ENCODE measurements around the gene TOE1.
A peak's percentile ranks its signal among the peaks of the same experiment; 100 is the strongest.
"Not testable (repeated sequence)": the region's sequence is repeated elsewhere in the genome, so short reads cannot be mapped to it uniquely, and the experiment has no call there.

Gene TOE1

GRCh38 chr1:45355683-45356082, 15.7 kb downstream of the TOE1 start:
- H3K27ac Mint-ChIP-seq, result no peak overlapping the region
- no peaks in the 10 kb centered on the region for H3K27me3 Mint-ChIP-seq
- H3K4me1 Mint-ChIP-seq, result peaks cover 12% of the 10 kb centered on the region
- H3K36me3 Mint-ChIP-seq, result peaks cover 5% of the 10 kb centered on the region
- H3K9me3 Mint-ChIP-seq, result no peaks in the 10 kb centered on the region
- H3K4me3 Mint-ChIP-seq, result no peak overlapping the region
- ATAC-seq (ENCODE audit: low read depth) (no peak), DNase-seq (ENCODE audit: low spot score in 2 of 2) (no peak)

DNA sequence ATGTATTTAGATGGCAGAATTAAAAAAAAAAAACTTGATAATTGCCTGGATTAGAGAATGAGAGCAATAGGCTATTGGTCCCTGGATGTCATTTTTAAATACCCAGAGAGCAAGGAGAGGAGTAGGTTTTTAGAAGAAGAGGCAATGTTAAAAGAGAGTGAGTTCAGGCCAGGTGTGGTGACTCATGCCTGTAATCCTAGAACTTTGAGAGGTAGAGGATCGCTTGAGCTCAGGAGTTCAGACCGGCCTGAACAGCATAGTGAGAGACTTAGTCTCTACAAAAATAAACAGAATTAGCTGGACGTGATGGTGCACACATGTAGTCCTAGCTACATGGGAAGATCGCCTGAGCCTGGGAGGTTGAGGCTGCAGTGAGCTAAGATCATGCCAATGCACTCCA, 16.2 kb downstream of the TOE1 start:
- no peak overlapping the region for H3K27ac Mint-ChIP-seq
- ATAC-seq (ENCODE audit: low read depth) (no peak), DNase-seq (ENCODE audit: low spot score in 2 of 2) (no peak)
- no peaks in the 10 kb centered on the region for H3K27me3 Mint-ChIP-seq
- H3K4me3 Mint-ChIP-seq, result no peak overlapping the region
- H3K4me1 Mint-ChIP-seq, result peaks cover 12% of the 10 kb centered on the region
- H3K9me3 Mint-ChIP-seq, result no peaks in the 10 kb centered on the region
- peaks cover 5% of the 10 kb centered on the region for H3K36me3 Mint-ChIP-seq

GRCh38 chr1:45359882-45360513, 20.0 kb downstream of the TOE1 start:
- ATAC-seq (ENCODE audit: low read depth), result peak; percentile 80
- Mint-ChIP-seq H3K4me1 (peaks cover 20% of the 10 kb centered on the region), H3K4me3 (no peak overlapping the region), H3K9me3 (no peaks in the 10 kb centered on the region), H3K27ac (peak overlapping the region; percentile 70), H3K36me3 (peaks cover 5% of the 10 kb centered on the region), H3K27me3 (no peaks in the 10 kb centered on the region)
- DNase-seq (ENCODE audit: low spot score in 2 of 2), result peak; percentile 50

DNA sequence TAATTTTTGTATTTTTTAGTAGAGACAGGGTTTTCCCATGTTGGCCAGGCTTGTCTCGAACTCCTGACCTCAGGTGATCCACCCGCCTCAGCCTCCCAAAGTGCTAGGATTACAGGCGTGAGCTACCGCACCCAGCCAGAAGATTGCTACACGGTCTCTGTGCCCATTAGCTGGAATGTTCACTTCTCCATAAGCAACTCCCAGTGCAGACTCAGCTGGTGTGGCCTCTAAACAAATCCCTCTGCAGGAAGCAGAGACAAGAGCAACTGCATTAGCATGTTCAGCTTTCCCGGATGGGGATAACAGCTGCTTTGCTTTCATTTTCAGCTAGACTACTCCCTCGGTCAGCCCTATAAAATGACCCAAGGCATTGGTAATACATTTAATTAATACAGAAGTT, 21.0 kb downstream of the TOE1 start:
- not testable (repeated sequence) for H3K27me3 Mint-ChIP-seq; H3K9me3 Mint-ChIP-seq; H3K36me3 Mint-ChIP-seq; ATAC-seq (ENCODE audit: low read depth); H3K27ac Mint-ChIP-seq; DNase-seq (ENCODE audit: low spot score in 2 of 2); H3K4me3 Mint-ChIP-seq
- H3K4me1 Mint-ChIP-seq, result peaks cover 18% of the 10 kb centered on the region

DNA sequence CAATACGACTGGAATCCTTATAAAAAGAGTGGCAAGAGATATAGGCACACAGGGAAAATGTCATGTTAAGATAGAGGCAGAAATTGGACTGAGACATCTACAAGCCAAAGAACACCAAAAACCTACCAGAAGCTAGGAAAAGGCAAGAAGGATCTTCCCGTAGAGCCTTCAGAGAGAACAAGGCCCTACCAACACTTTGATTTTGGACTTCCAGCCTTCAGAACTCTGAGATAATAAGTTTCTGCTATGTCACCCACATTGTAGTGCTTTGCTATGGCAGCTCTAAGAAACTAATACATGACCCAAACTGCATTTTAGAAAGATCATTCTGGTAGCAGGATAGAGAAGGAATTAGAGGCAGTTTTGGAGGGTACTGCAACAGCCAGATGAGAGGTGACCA, 24.3 kb downstream of the TOE1 start:
- ATAC-seq (ENCODE audit: low read depth), result no peak
- H3K36me3 Mint-ChIP-seq, result peaks cover under 1% of the 10 kb centered on the region
- H3K4me3 Mint-ChIP-seq, result no peak overlapping the region
- peaks cover 16% of the 10 kb centered on the region for H3K4me1 Mint-ChIP-seq
- H3K27ac Mint-ChIP-seq, result peak overlapping the region; percentile 72
- H3K27me3 Mint-ChIP-seq, result no peaks in the 10 kb centered on the region
- no peak for DNase-seq (ENCODE audit: low spot score in 2 of 2)
- no peaks in the 10 kb centered on the region for H3K9me3 Mint-ChIP-seq

GRCh38 chr1:45365051-45365450, 25.1 kb downstream of the TOE1 start:
- ATAC-seq (ENCODE audit: low read depth), result peak; percentile 57
- peaks cover 3% of the 10 kb centered on the region for H3K36me3 Mint-ChIP-seq
- H3K4me3 Mint-ChIP-seq, result no peak overlapping the region
- H3K27ac Mint-ChIP-seq, result peak overlapping the region; percentile 72
- H3K27me3 Mint-ChIP-seq, result no peaks in the 10 kb centered on the region
- no peaks in the 10 kb centered on the region for H3K9me3 Mint-ChIP-seq
- peaks cover 14% of the 10 kb centered on the region for H3K4me1 Mint-ChIP-seq
- no peak for DNase-seq (ENCODE audit: low spot score in 2 of 2)

- Mint-ChIP-seq H3K4me3 (no peak overlapping the region), H3K36me3 (peaks cover 6% of the 10 kb centered on the region), H3K27ac (no peak overlapping the region), H3K27me3 (no peaks in the 10 kb centered on the region), H3K4me1 (peaks cover 25% of the 10 kb centered on the region), H3K9me3 (no peaks in the 10 kb centered on the region)
- no peak for ATAC-seq (ENCODE audit: low read depth)
- DNase-seq (ENCODE audit: low spot score in 2 of 2), result no peak
These were observed 30.6 kb downstream of the TOE1 start for GRCh38 chr1:45370575-45370974.

DNA sequence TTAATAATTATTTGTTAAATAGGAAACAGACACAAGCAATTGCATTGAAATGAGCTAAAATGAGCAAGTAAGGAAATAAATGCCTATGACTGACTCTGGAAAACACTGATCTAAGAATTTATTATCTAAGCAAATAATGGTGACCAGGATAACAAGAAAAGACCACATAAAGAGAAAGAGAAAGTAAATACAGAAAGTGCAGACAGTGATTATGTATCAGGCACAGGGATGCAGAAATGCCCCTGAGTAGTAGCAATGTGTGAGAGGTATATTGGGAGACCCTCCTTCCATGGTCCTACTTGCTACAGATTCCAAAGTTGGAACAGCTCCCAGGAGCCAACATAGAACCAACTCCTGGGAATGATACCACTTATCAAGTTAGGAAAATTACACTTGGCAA, 33.6 kb downstream of the TOE1 start:
- DNase-seq (ENCODE audit: low spot score in 2 of 2), result no peak
- peak; percentile 58 for ATAC-seq (ENCODE audit: low read depth)
- peaks cover 27% of the 10 kb centered on the region for H3K4me1 Mint-ChIP-seq
- H3K4me3 Mint-ChIP-seq, result peak overlapping the region; percentile 35
- H3K27me3 Mint-ChIP-seq, result no peaks in the 10 kb centered on the region
- H3K36me3 Mint-ChIP-seq, result peaks cover 11% of the 10 kb centered on the region
- peak overlapping the region; percentile 6 for H3K27ac Mint-ChIP-seq
- H3K9me3 Mint-ChIP-seq, result no peaks in the 10 kb centered on the region

DNA sequence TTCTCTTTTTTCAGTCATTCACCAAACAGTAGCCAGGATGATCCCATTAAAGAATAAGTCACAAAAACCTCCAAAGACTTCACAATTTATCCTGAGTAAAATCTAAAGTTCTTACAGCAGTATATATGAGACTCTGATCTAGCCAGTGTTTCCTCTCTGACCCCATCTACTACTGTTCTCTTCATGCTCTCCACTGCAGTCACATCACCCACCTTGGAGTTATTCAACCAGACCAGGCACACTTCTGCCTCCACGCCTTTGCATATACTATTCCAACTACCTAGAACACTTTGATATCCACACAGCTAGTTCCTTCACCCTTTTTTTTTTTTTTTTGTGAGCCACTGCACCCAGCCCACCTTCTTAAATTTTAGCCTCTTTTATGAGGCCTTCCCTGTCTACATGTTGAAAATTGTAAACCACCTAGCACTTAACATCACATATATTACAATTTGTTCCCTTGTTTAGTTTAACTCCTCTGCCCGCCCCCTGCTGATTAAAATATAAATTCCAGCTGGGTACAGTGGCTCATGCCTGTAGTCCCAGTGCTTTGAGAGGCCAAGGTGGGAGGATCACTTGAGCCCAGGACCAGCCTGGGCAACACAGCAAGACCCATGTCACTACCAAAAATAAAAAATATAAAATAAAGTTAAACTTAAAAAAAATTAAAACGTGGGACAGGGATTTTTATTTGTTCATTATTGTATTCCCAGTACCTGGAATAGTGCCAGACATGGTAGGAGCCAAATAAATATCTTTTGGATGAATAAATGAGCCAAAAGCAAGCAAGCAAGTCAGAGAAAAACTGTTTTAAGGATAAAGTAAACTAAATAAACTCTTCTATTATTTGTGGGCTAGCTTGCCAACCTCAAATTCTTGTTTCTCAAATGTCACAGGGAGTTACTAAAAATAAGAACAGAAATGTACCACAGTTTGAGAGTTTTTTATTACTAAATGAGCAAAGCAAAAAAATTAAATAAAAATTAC, 35.4 kb downstream of the TOE1 start:
- no peak overlapping the region for H3K4me3 Mint-ChIP-seq
- no peak for DNase-seq (ENCODE audit: low spot score in 2 of 2)
- peak; percentile 38 for ATAC-seq (ENCODE audit: low read depth)
- H3K4me1 Mint-ChIP-seq, result peaks cover 24% of the 10 kb centered on the region
- H3K27me3 Mint-ChIP-seq, result no peaks in the 10 kb centered on the region
- peak overlapping the region; percentile 64 for H3K27ac Mint-ChIP-seq
- no peaks in the 10 kb centered on the region for H3K9me3 Mint-ChIP-seq
- peaks cover 11% of the 10 kb centered on the region for H3K36me3 Mint-ChIP-seq

DNA sequence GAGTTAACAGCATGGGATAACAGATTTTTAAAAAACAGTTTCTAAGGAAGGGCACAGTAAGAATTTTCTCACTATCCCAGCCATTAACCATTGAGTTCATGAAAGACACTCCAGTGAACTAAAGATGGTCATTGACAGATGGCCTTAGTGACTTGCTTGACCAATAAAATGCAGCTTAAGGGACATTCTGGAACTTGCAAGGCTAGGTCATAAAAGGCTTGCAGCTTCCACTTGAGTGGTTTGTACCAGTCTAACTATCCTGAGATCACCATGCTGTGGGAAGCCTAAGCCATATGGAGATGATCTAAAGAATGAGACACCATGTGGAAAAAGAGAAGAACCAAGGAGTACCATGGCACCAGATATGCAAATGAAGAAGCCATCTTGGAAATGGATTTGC, 38.2 kb downstream of the TOE1 start:
- DNase-seq (ENCODE audit: low spot score in 2 of 2), result no peak
- ATAC-seq (ENCODE audit: low read depth), result no peak
- Mint-ChIP-seq H3K4me3 (no peak overlapping the region), H3K27ac (no peak overlapping the region), H3K4me1 (peaks cover 18% of the 10 kb centered on the region), H3K9me3 (no peaks in the 10 kb centered on the region), H3K27me3 (no peaks in the 10 kb centered on the region), H3K36me3 (peaks cover 9% of the 10 kb centered on the region)

GRCh38 chr1:45379524-45379923, 39.6 kb downstream of the TOE1 start:
- no peaks in the 10 kb centered on the region for H3K27me3 Mint-ChIP-seq
- peaks cover 12% of the 10 kb centered on the region for H3K4me1 Mint-ChIP-seq
- no peak overlapping the region for H3K27ac Mint-ChIP-seq
- H3K4me3 Mint-ChIP-seq, result no peak overlapping the region
- H3K9me3 Mint-ChIP-seq, result no peaks in the 10 kb centered on the region
- no peak for DNase-seq (ENCODE audit: low spot score in 2 of 2)
- H3K36me3 Mint-ChIP-seq, result peaks cover 15% of the 10 kb centered on the region
- ATAC-seq (ENCODE audit: low read depth), result no peak

DNA sequence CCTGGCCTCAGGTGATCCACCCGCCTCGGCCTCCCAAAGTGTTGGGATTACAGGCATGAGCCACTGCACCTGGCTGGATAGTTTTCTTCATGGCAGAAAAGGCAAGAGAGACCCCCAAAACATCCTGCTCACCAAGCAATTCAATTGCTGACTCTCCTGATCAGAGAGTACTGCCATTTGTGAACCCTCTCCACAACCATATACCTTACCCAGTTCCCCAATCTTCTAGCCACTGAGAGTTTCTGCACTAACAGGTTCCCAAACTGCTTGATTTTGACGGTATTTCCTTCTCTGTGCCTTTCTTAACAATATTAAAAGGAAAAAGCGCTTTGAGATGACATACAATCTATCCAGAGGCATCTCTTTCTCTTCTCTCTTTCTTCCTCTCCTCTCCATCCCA, 40.2 kb downstream of the TOE1 start:
- Mint-ChIP-seq H3K36me3 (peaks cover 17% of the 10 kb centered on the region), H3K4me3 (no peak overlapping the region), H3K4me1 (peaks cover 6% of the 10 kb centered on the region), H3K9me3 (no peaks in the 10 kb centered on the region), H3K27me3 (no peaks in the 10 kb centered on the region), H3K27ac (no peak overlapping the region)
- ATAC-seq (ENCODE audit: low read depth) (no peak), DNase-seq (ENCODE audit: low spot score in 2 of 2) (no peak)

GRCh38 chr1:45380730-45381129, 40.8 kb downstream of the TOE1 start:
- Mint-ChIP-seq H3K27me3 (no peaks in the 10 kb centered on the region), H3K36me3 (peaks cover 22% of the 10 kb centered on the region), H3K27ac (no peak overlapping the region), H3K4me1 (peaks cover 2% of the 10 kb centered on the region), H3K9me3 (no peaks in the 10 kb centered on the region), H3K4me3 (no peak overlapping the region)
- DNase-seq (ENCODE audit: low spot score in 2 of 2) (no peak), ATAC-seq (ENCODE audit: low read depth) (no peak)

GRCh38 chr1:45381243-45381642, 41.3 kb downstream of the TOE1 start:
- H3K4me3 Mint-ChIP-seq, result no peak overlapping the region
- H3K4me1 Mint-ChIP-seq, result peaks cover 2% of the 10 kb centered on the region
- DNase-seq (ENCODE audit: low spot score in 2 of 2), result no peak

More at GRCh38 chr1:45381243-45381642, 41.3 kb downstream of the TOE1 start:
- H3K27ac Mint-ChIP-seq, result no peak overlapping the region
- no peaks in the 10 kb centered on the region for H3K27me3 Mint-ChIP-seq
- peaks cover 23% of the 10 kb centered on the region for H3K36me3 Mint-ChIP-seq
- no peaks in the 10 kb centered on the region for H3K9me3 Mint-ChIP-seq
- no peak for ATAC-seq (ENCODE audit: low read depth)
